GM18526 (cell line): ENCODE measurements around the gene TMEM72.

ENCODE experiments used
- POLR2A ChIP-seq: IDR thresholded peaks from 3 replicates; pipeline ENCODE4 v1.6.1; 2011; ENCODE audit not compliant: insufficient read length; ENCODE audit errors: extremely low read depth

Gene TMEM72

DNA sequence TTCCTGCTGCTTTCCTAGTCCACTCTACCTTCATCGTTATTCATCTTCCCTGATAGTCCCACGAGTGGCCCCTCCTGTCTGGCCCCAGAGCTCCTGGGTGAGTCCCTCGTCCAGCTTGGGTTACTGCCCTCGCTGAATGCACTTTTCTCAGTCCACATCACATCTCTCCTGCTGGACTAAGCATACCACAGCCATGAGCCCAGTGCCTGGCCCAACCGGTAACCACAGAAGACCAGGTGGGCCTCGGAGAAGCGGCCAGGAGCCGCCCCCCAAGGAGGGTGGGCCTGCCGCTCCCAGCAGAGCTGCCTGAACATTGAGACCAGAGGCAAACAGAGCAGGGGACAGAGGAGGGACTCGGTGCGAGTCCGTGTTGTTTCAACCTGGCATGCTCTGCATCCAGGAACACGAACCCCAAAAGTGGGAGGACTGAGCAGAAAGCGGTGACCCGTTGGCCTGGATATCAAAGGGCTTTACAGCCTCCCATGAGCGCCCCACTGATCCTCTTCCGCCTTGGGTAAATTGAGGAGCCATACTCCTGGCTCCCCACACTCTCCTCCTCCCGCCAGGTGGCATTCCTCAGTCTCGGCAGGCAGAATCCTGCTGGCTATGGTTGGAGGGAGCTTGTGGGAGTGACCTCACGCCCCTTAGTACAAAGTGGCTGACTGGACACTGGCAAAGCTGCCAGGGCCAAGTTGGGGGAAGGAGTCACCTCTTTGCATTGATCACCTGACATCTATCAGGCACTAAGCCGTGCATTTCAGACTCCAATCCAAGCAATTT is 13.3 kb downstream of the TMEM72 start:
- no peak for TF ChIP-seq POLR2A

DNA sequence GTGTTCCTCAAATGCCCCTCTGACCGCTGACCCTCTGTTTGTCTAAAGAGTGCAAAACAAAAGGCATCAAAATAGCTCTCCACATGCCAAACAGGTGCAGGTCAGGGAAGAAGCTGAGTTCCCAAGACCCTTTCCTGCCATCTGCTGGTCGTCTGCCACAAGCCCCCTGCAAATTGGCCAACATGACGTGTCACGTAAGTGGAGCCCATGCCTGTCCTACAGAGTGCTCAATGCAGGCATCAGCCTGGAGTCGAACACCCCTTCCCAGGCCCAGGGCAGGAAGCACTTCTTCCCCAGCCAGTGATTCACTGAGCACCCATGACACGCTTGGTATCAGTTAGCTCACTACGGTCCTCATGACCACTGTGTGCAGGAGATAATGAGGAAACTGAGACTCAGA is 14.1 kb downstream of the TMEM72 start:
- TF ChIP-seq POLR2A, result no peak

DNA sequence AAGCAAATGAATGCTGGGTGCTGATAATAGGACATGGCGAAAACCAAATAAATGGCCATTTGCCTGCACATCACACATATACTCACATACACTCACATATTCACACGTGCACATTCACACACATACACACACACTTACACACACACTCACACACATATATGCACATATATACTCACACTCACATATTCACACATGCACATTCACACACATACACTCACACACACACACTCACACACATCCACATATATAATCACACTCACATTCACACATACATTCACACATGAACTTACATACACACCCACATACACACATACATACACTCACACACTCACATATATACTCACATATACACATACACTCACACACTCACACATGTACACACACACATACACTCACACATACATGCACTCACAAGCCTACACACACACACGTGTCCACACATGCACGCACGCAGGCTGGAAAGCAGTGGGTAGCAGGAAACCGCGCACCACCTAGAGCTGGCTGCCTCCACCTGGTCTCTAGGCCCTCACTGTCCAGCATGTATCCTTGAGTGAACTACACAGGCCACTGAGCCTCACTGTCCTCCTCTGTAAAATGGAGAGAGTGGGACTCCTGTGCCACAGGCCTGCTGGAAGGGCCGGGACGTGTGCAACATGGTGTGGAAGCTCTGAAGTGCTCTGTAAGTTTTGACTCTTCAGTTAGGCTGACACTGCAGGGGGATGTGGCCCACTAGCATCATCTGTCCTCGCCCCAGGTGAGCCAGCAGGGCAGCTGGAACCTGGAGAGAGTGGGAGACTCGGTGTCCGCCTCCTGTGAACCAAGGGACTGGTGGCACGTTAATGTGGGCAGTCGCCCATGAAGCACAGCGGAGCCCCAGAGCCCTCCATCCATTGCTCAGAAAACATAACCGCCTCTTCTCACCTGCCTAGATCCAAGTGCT is 14.9 kb downstream of the TMEM72 start:
- TF ChIP-seq POLR2A, result no peak

DNA sequence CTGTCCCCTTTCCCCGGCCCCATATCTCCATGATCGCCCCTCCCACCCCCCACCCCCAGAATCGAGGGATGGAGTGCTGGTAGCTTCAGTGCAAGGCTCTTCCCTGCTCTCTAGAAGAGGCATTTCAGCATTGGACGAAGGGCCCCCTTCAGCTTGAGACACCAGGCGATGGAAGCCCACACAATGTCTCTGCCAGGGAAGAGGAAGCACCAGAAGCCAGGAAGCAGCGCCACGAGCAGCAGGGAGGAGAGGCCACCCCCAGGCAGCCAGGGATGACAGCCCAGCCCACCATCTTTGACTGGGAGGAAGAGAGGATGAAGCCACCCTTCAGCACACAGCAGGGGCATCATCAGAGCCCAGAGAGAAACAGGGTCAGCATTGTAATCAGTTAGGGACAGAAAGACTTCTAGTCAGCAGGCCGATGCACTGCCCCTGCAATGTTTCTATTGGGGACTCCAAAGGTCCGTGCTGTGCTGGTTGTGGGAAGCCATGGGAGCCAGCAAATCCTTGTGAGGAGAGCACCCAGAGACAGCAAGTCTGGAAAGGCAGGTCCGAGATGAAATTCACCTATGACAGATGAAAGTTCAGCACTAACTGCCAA is 15.7 kb downstream of the TMEM72 start:
- TF ChIP-seq POLR2A, result no peak

DNA sequence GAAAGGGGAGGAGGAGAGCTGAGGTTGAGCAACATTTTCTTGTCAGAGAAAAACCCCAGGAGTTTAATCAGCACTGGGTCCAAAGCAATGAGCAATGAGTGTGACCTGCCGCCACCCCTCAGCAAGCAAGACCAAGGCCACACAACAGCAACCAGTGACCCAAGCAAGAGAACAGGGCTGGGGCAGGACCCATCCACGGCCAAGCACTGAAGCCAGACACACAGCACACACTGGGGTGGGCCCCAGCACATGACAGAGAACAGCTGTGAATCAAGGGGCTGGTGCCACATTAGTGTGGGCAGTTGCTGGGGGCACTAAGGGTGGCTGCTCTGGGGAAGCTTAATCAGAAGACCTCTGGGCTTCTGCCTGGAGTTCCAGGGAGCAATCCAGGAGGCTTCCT is 16.2 kb downstream of the TMEM72 start:
- no peak for TF ChIP-seq POLR2A

DNA sequence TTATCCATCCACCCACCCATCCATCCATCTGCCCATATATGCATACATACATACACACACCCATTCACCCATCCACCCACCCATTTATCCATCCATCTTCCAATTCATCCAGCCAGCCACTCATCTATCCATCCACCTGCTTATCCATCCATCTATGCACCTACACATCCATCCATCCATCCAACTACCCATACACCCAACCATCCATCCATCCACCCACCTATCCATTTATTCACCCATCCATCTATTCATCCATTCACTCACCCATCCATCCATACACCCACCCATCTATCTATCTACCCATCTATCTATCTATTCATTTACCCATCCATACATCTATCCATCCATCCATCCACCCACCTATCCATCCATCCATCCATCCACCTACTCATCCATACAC is 17.3 kb downstream of the TMEM72 start:
- TF ChIP-seq POLR2A, result no peak

DNA sequence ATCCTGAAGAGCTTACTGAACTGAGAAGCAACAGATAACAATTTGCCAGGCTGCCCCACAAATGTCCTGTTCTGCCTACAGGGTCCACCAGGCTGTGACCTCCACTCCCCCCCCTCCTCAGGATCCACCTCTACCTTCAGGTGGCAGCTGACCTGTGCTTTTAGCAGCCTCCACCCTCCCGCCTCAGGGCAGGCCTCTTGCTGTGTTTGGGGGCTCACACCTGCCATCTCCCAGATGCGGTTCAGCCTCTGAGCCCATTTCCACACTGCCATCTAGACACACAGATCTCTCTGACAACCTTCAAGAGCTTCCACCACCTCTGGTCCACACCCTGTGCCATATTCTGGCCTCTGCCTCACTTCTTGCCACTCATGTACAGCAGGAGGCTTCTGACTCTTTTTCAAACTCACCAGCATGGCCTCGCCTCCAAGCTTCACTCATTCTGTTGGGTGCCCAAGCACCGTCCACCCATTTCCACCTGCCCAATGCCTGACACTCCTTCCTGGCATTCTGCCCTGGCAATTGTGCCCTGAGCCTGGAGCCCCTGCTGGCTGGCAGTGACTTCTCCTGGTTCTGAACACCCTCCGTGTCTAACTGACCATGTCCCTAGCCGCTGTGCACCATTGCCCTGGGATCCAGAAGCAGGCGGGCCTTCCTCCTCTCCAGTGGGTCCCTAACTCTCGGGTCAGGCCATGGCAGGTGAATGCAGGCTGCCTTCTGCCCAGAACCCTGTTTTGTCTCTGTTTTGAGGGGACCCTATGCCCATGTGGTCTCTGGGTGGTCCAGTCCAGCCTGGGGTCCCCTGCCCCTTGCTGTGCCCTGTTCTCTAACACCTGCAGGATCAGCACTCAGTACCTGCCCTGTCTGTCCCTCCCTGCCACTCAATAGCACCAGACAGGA is 18.5 kb downstream of the TMEM72 start:
- no peak for TF ChIP-seq POLR2A

DNA sequence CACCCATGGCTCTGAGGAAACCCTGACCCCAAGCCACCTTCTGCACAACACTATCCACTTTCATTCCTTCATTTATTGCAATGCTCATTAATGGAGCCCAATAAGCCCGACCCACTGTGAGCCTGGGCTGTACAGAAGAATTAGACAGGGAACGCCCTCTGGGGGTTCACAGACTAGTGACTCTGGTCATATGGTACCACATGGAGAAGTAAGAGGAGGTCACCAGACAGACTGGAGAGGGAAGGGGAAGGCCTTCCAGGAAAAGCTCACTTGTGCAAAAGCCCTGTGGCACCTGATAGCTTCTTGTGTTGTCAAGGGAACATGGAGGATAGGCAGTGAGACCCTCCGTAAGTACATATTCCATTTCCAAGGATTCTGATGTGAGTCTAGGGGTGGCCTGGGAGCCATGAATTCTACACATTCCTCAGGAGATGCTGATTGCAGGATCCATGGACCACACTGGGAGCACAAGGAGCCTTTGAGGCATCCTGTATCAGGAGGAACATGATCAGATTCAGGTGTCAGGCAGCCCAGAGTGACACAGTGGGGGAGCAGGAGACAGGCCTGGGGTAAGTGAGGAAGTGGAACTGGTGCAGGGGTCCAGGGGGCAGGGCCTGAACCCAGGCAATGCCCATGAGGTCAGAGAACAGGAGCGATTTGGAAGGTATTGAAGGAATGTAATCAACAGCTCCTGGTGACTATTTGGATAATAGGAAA is 19.9 kb downstream of the TMEM72 start:
- TF ChIP-seq POLR2A, result no peak

DNA sequence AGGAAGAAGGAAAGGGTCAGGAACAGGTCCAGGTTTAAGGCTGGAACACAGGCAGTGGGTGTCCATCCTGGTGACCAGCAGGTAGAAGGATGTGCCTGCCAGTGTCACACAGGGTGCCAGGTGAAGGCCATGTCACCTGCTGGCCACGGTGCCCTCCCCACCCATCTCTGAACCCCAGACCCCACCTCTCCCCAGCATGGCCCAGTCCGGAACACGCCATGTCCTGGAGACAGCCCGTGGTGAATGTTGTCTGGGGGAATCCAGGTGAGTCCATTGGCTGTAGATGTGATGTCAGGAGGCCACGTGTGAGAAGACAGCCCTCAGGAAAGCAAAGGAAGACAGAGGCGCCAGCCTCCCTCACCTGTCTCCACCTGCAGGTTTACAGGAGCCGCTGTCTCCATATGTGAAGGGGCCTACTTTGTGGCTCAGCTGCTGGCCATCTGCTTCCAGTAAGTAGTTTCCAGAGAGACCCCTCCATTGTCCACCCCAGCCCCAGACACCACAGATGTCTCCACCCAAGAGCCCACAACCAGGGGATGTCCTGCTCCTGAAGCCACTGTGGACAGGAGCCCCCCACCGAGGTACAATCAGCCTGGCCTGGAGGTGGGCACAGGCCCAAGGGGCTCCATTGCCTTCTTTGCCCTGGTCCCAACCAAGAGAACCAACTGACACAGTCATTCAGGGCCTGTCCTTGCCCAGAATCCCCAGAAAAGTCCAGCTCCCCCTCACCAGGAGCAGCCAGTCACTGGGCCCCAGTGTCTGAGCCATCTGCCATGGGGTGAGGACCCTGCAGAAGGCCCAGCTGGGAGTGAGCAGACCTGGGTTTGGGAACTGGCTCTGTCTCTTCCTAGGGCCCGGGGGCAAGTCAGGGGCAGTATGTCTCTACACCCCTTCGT is 20.7 kb downstream of the TMEM72 start:
- no peak for TF ChIP-seq POLR2A

DNA sequence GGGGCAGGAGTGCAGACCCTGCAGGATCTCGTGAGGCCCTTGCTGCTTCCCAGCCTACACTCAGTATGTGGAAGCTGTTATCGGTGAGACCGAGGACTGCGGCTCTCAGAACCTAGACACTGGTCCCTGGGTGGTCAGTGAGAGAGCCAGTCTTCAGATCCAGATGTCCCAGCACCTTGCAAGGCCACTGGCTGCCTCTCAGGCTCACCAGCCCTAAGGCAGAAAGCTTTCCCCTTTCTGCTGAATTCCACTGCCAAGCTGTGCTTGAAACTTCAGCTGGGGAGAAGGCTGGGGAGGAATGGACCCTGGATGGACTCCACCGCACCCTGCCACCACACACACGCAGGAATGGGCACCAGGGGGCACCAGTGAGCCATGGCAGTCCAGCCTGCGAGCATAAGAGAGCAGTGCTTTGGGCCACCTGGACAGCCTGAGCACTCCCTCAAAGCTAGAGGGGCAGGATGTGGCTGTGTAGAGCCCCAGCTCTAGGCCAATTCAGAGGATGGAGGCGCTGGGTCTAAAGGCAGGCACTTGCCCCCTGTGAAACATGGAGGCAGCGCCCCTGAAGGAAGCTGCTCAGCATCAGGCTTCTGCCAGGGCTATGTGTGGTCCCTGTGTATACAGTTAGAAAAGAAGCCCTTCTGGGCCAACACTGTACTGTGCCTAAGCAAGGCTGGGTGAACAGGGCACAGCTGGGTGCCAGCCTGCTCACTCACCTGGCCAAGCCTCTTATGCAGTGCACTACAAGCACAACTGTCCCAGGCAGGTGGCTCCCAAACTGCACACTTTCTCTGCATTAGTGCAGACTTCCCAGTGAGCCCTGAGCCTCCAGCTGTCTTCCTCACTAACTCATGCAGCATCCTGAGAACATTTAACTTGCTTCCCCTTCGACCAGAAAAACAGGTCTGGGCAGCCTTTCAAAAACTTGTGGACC is 21.6 kb downstream of the TMEM72 start:
- no peak for TF ChIP-seq POLR2A

DNA sequence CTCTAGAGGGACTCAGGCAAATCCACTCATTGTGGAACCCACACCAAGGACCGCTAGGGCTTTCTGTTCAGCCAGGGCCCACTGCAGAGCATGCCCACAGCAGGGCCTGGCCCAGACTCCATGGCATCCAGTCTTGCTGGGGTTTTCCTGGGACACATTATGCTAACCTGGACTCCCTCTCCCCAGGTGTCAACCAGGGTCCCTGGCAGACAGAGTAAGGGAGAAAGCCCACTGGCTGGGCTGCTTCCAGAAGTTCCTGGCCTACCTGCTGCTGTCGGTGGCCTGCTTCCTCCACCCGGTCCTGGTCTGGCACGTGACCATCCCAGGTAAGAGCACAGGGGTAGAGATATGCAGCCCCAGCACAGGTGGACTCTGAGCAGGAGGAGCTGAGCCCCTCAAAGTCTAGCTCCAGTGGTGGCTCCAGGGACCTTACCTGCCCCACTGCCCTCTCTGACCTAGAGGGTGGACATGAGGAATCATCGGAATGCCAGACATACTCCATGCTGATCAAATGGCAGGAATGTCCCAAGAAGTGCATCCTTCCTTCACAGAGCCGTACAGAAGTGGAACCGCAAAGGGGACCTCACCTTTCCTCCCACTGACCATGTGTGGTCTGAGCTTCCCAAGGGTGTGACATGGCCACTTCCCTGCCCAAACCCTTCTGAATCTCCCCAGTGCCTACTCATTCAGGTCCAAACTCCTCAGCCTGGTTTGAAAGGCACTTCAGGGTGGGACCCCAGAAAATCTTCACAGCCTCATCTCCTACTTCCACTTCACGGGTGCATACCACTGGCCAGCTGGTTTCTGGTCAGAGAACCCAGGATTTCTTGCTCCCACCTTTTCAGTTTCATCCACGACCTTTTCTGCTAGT is 22.5 kb downstream of the TMEM72 start:
- TF ChIP-seq POLR2A, result no peak
